ENCODE measurements around the gene DIS3. TPM values are rescaled to one million over a fixed set of nuclear protein-coding genes. Genes with fewer than 3 reads are reported as not detected.

The DIS3 gene
- total and polyA plus RNA-seq, 9 of the 15 experiments (the other 6 are each of a cell fraction or from before 2014, with no cell fraction given) = 6.0 to 48.9 (median 34.2) TPM

- no peak overlapping the region for H3K9ac ChIP-seq (ENCODE audit: insufficient read depth in 1 of 2, low read depth in 2 of 2, low read length in 2 of 2)
- intact Hi-C loops (cut with micrococcal nuclease) (no loop called here), in situ Hi-C loops (cut with MboI) (no loop called here)
- H2AFZ ChIP-seq (ENCODE audit: low read depth, low read length) = no peak overlapping the region
- POLR2A ChIA-PET = no interaction called here
- no peaks in the 10 kb centered on the region for H4K20me1 ChIP-seq (replicated peaks; ENCODE audit: control insufficient read depth, insufficient read depth, low read length)
- H3K79me2 ChIP-seq (ENCODE audit: control insufficient read depth, insufficient read depth, low read length) = peaks cover 27% of the 10 kb centered on the region
- FAIRE-seq (no peak), ATAC-seq (no peak), DNase-seq (ENCODE audit: extremely low read depth in 1 of 4, low spot score in 3 of 4) (no peak)
- no peaks in the 10 kb centered on the region for H3K9me3 ChIP-seq (replicated peaks; ENCODE audit: control insufficient read depth, insufficient read depth, low read depth, low read length)
- H3K9me1 ChIP-seq (ENCODE audit: control insufficient read depth, insufficient read depth, low read length) = no peaks in the 10 kb centered on the region
- WGBS (ENCODE audit: insufficient coverage, low coverage, missing lambda C conversion rate) = 100% methylated on average over 2 of the region's 2 CpGs
- H3K4me3 ChIP-seq = no peak overlapping the region
- no peak overlapping the region for H3K27ac ChIP-seq (ENCODE audit: extremely low read depth, low read depth, low read length)
- no peak overlapping the region for H3K4me2 ChIP-seq (ENCODE audit: insufficient read depth, low read length)
- H3K4me1 ChIP-seq (replicated peaks in 1 of 2; ENCODE audit: control insufficient read depth in 2 of 2, insufficient read depth in 2 of 2, low read length in 2 of 2) = no peaks in the 10 kb centered on the region
- no peak for TF ChIP-seq ATF6 (CRISPR knock-in tag; IDR thresholded peaks at IDR 0.05)
- TF ChIP-seq SLC30A9 (CRISPR knock-in tag; IDR thresholded peaks at IDR 0.05) = no peak
- TF ChIP-seq HOMEZ (CRISPR knock-in tag; IDR thresholded peaks at IDR 0.05) = no peak
- no peak for TF ChIP-seq EP400 (IDR thresholded peaks at IDR 0.05)
- H3K36me3 ChIP-seq (ENCODE audit: control insufficient read depth, insufficient read depth, low read length) = peaks cover 70% of the 10 kb centered on the region; the same call in 2 of the 3 replicates
- no peaks in the 10 kb centered on the region for H3K27me3 ChIP-seq (ENCODE audit: control insufficient read depth in 2 of 2, insufficient read depth in 2 of 2, low read length in 2 of 2)
- no TSS peak for BruUV-seq (replicated peaks)
- CTCF ChIA-PET (ENCODE audit: low intra/inter-chr PET ratio) = no interaction called here
Observed at GRCh38 chr13:72792640-72793039, 10.9 kb upstream of the DIS3 start.
